Osteocyte (in vitro differentiated cells): ENCODE measurements around the gene ATP7B. TPM values are rescaled to one million over a fixed set of nuclear protein-coding genes. Genes with fewer than 3 reads are reported as not detected.

Experiments
- DNase-seq: peaks from one replicate; pipeline ENCODE4 v3.0.0; 2021; ENCODE audit warnings: mixed read lengths; ENCODE audit not compliant: unreplicated experiment; ENCODE audit errors: extremely low spot score
- H3K27ac Mint-ChIP-seq: one replicate; pipeline ENCODE4 v1.8.0; 2021; ENCODE audit warnings: mild to moderate bottlenecking, mixed read lengths; ENCODE audit not compliant: unreplicated experiment
- H3K27me3 Mint-ChIP-seq: one replicate; pipeline ENCODE4 v1.8.0; 2021; ENCODE audit warnings: mixed read lengths; ENCODE audit not compliant: unreplicated experiment
- H3K36me3 Mint-ChIP-seq: one replicate; pipeline ENCODE4 v1.8.0; 2021; ENCODE audit warnings: mixed read lengths; ENCODE audit not compliant: unreplicated experiment
- H3K4me1 Mint-ChIP-seq: one replicate; pipeline ENCODE4 v1.8.0; 2021; ENCODE audit warnings: mixed read lengths; ENCODE audit not compliant: unreplicated experiment
- H3K4me3 Mint-ChIP-seq: one replicate; pipeline ENCODE4 v1.8.0; 2021; ENCODE audit warnings: mild to moderate bottlenecking, moderate library complexity, mixed read lengths; ENCODE audit not compliant: unreplicated experiment
- H3K9me3 Mint-ChIP-seq: one replicate; pipeline ENCODE4 v1.8.0; 2021; ENCODE audit warnings: mixed read lengths; ENCODE audit not compliant: unreplicated experiment
- total RNA-seq: library from RNA; stranded (reverse); gene quantifications from 2 replicates; pipeline ENCODE4 v1.2.1, GENCODE V29; 2021
- TF ChIP-seq, protein P1 (sequence below): fragments of 200-600 bp; sonication (generic); IDR thresholded peaks from 2 replicates; pipeline ENCODE4 v1.5.0; 2021; ENCODE audit warnings: antibody characterized with exemption, mild to moderate bottlenecking, moderate library complexity

The ATP7B gene
- total RNA-seq, 1 donor from 2014 or later, result 10.4 TPM

GRCh38 chr13:51916051-51916818 lies 95.0 kb downstream of the ATP7B start:
- Mint-ChIP-seq H3K36me3 (no peaks in the 10 kb centered on the region), H3K4me1 (no peaks in the 10 kb centered on the region), H3K27ac (no peak overlapping the region), H3K4me3 (no peak overlapping the region), H3K9me3 (no peaks in the 10 kb centered on the region), H3K27me3 (peaks cover 11% of the 10 kb centered on the region)
- TF ChIP-seq, protein P1, sequence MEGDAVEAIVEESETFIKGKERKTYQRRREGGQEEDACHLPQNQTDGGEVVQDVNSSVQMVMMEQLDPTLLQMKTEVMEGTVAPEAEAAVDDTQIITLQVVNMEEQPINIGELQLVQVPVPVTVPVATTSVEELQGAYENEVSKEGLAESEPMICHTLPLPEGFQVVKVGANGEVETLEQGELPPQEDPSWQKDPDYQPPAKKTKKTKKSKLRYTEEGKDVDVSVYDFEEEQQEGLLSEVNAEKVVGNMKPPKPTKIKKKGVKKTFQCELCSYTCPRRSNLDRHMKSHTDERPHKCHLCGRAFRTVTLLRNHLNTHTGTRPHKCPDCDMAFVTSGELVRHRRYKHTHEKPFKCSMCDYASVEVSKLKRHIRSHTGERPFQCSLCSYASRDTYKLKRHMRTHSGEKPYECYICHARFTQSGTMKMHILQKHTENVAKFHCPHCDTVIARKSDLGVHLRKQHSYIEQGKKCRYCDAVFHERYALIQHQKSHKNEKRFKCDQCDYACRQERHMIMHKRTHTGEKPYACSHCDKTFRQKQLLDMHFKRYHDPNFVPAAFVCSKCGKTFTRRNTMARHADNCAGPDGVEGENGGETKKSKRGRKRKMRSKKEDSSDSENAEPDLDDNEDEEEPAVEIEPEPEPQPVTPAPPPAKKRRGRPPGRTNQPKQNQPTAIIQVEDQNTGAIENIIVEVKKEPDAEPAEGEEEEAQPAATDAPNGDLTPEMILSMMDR, result no peak
- no peak for DNase-seq

DNA sequence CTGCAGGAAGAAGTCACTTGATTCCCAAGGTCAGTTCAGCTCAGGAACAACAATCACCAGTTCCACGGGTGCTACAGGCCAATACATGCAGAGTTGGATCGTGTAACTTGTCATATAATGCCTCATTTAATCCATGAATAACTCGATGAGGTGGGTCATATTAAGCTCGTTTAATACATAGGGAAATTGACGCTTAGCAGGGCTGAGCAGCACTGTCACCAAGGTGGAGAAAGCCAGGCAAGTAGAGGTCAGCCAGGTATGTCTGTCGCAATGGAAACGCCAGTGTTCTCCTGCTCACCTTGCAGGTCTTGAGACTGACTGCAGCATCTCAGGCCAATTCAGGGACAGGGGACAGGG lies 97.1 kb downstream of the ATP7B start:
- Mint-ChIP-seq H3K9me3 (no peaks in the 10 kb centered on the region), H3K4me1 (no peaks in the 10 kb centered on the region), H3K27me3 (peaks cover 19% of the 10 kb centered on the region), H3K27ac (no peak overlapping the region), H3K36me3 (no peaks in the 10 kb centered on the region), H3K4me3 (no peak overlapping the region)
- no peak for DNase-seq
- TF ChIP-seq, protein P1, result no peak

DNA sequence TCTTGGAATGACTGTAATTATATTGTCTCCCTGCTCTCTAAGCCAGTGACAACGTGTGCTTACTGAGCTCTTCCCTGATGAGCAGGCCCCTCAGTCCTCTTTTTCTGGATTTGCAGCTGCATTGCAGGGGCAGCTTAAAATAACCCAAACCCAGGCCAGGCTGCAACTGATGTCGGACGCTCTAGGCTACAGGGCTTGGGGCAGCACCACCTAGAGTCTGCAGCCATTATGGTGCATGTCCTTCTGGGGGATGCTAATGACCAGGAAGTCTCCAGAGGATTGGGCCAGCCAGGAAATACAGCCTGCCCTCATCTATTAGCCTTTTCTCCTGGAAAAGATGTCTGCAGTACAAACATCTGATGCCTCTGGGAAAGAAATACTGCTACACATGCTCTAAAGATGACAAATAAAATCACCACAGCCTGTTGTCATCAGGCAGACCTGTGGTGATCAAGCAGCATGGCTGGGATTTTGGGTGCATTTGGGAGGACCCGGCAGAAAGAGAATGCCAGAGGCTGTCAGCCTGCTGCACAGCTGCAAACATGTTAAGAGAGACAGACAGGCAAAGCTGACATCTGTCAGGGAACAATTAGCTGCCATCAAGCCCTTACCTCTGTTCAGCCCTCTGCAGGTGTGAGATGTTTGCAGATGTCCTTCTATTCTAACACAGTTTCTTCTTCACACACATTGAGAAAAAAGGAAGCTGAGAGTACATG lies 97.7 kb downstream of the ATP7B start:
- H3K4me3 Mint-ChIP-seq, result no peak overlapping the region
- peaks cover 19% of the 10 kb centered on the region for H3K27me3 Mint-ChIP-seq
- no peaks in the 10 kb centered on the region for H3K36me3 Mint-ChIP-seq

GRCh38 chr13:51912511-51913225 lies 98.6 kb downstream of the ATP7B start:
- no peaks in the 10 kb centered on the region for H3K36me3 Mint-ChIP-seq
- no peak overlapping the region for H3K27ac Mint-ChIP-seq
- no peaks in the 10 kb centered on the region for H3K9me3 Mint-ChIP-seq
- H3K4me3 Mint-ChIP-seq, result no peak overlapping the region
- no peak for DNase-seq
- peaks cover 19% of the 10 kb centered on the region for H3K27me3 Mint-ChIP-seq
- H3K4me1 Mint-ChIP-seq, result no peaks in the 10 kb centered on the region
- TF ChIP-seq, protein P1, result no peak

More for the DNA sequence above, 97.7 kb downstream of the ATP7B start:
- no peaks in the 10 kb centered on the region for H3K4me1 Mint-ChIP-seq
- H3K9me3 Mint-ChIP-seq, result no peaks in the 10 kb centered on the region
- no peak overlapping the region for H3K27ac Mint-ChIP-seq
- DNase-seq, result no peak
- TF ChIP-seq, protein P1, result no peak

DNA sequence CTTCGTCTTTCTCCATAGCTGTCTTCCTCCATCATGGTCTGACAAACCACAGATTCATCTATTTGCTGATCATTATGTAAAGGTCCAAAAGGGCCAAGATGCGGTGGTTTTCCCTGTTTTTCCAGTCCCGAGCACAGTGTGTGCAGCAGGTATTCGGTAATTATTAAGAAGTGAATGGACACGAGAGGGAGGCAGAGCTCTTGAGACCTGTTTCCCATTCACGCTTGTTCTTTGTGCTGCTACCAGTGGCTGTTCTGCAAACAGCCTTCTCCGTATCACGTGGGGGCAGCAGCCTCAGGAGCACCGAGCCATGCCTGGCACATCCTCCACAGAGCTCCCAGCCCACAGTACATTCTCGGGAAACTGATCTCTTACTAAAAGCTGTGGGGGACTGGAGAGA lies 99.2 kb downstream of the ATP7B start:
- H3K4me3 Mint-ChIP-seq, result no peak overlapping the region
- no peaks in the 10 kb centered on the region for H3K36me3 Mint-ChIP-seq
- no peak overlapping the region for H3K27ac Mint-ChIP-seq
- peaks cover 2% of the 10 kb centered on the region for H3K4me1 Mint-ChIP-seq
- H3K27me3 Mint-ChIP-seq, result peaks cover 19% of the 10 kb centered on the region
- no peaks in the 10 kb centered on the region for H3K9me3 Mint-ChIP-seq
- no peak for DNase-seq
- TF ChIP-seq, protein P1, result no peak
